Nephron progenitor cell (in vitro differentiated cells): ENCODE results near the gene RBM38.

ENCODE experiments used
- DNase-seq: peaks from one replicate; pipeline ENCODE4 v3.0.0; 2021
- H3K27ac Mint-ChIP-seq: 2 replicates; pipeline ENCODE4 v1.8.0; 2021; ENCODE audit warnings: mild to moderate bottlenecking, moderate library complexity, mixed read lengths
- H3K27me3 Mint-ChIP-seq: 2 replicates; pipeline ENCODE4 v1.8.0; 2021; ENCODE audit warnings: mild to moderate bottlenecking, low read depth, mixed read lengths; ENCODE audit not compliant: poor library complexity
- H3K36me3 Mint-ChIP-seq: 2 replicates; pipeline ENCODE4 v1.8.0; 2021; ENCODE audit warnings: low read depth, mixed read lengths
- H3K4me1 Mint-ChIP-seq: 2 replicates; pipeline ENCODE4 v1.8.0; 2021; ENCODE audit warnings: mixed read lengths
- H3K4me3 Mint-ChIP-seq: 2 replicates; pipeline ENCODE4 v1.8.0; 2021; ENCODE audit warnings: mild to moderate bottlenecking, moderate library complexity, mixed read lengths
- H3K9me3 Mint-ChIP-seq: 2 replicates; pipeline ENCODE4 v1.8.0; 2021; ENCODE audit warnings: mild to moderate bottlenecking, moderate library complexity, mixed read lengths
- CTCF ChIP-seq: fragments of 200-600 bp; sonication (generic); IDR thresholded peaks from 2 replicates; pipeline ENCODE4 v1.5.0; 2021; ENCODE audit warnings: antibody characterized with exemption

Gene RBM38

GRCh38 chr20:57408131-57408530 is 16.9 kb downstream of the RBM38 start:
- Mint-ChIP-seq H3K9me3 (no peaks in the 10 kb centered on the region), H3K4me3 (no peak overlapping the region), H3K27me3 (peaks cover 2% of the 10 kb centered on the region), H3K27ac (peak overlapping the region; percentile 93), H3K36me3 (peaks cover 45% of the 10 kb centered on the region), H3K4me1 (peaks cover 67% of the 10 kb centered on the region)
- peak; percentile 38 for DNase-seq
- TF ChIP-seq CTCF = no peak

GRCh38 chr20:57408536-57409233 is 17.5 kb downstream of the RBM38 start:
- H3K4me1 Mint-ChIP-seq = peaks cover 64% of the 10 kb centered on the region
- no peaks in the 10 kb centered on the region for H3K9me3 Mint-ChIP-seq
- peaks cover 40% of the 10 kb centered on the region for H3K36me3 Mint-ChIP-seq
- no peak for TF ChIP-seq CTCF
- no peak overlapping the region for H3K27ac Mint-ChIP-seq
- H3K27me3 Mint-ChIP-seq = peaks cover 4% of the 10 kb centered on the region
- H3K4me3 Mint-ChIP-seq = no peak overlapping the region
- DNase-seq = no peak

- no peaks in the 10 kb centered on the region for H3K9me3 Mint-ChIP-seq
- H3K27ac Mint-ChIP-seq = no peak overlapping the region
- TF ChIP-seq CTCF = no peak
- DNase-seq = no peak
- H3K36me3 Mint-ChIP-seq = peaks cover 34% of the 10 kb centered on the region
- peaks cover 59% of the 10 kb centered on the region for H3K4me1 Mint-ChIP-seq
- no peak overlapping the region for H3K4me3 Mint-ChIP-seq
- peaks cover 4% of the 10 kb centered on the region for H3K27me3 Mint-ChIP-seq
Observed at GRCh38 chr20:57409316-57409671, 18.1 kb downstream of the RBM38 start.

- peak overlapping the region; percentile 42 for H3K4me3 Mint-ChIP-seq
Observed at GRCh38 chr20:57409672-57410397, 18.6 kb downstream of the RBM38 start.

GRCh38 chr20:57410398-57410920 is 19.3 kb downstream of the RBM38 start:
- DNase-seq = peak; percentile 32
- H3K36me3 Mint-ChIP-seq = peaks cover 29% of the 10 kb centered on the region
- no peaks in the 10 kb centered on the region for H3K9me3 Mint-ChIP-seq

More at GRCh38 chr20:57409672-57410397, 18.6 kb downstream of the RBM38 start:
- Mint-ChIP-seq H3K27me3 (peaks cover 4% of the 10 kb centered on the region), H3K9me3 (no peaks in the 10 kb centered on the region), H3K27ac (peak overlapping the region; percentile 96), H3K4me1 (peaks cover 59% of the 10 kb centered on the region), H3K36me3 (peaks cover 34% of the 10 kb centered on the region)
- peak; percentile 67 for DNase-seq
- TF ChIP-seq CTCF = no peak

More at GRCh38 chr20:57410398-57410920, 19.3 kb downstream of the RBM38 start:
- peaks cover 55% of the 10 kb centered on the region for H3K4me1 Mint-ChIP-seq
- H3K27ac Mint-ChIP-seq = peak overlapping the region; percentile 96
- peak overlapping the region; percentile 42 for H3K4me3 Mint-ChIP-seq
- H3K27me3 Mint-ChIP-seq = peaks cover 4% of the 10 kb centered on the region
- no peak for TF ChIP-seq CTCF
